KMS-11 (cell line): ENCODE results near the gene TXNDC8.

Experiments
- H2AFZ ChIP-seq: fragments of 200-600 bp; sonication (generic); 2 replicates; pipeline ENCODE4 v1.6.1; 2016; ENCODE audit warnings: antibody characterized with exemption, mixed run types, low read depth
- H3K27ac ChIP-seq: fragments of 200-600 bp; sonication (generic); 2 replicates; pipeline ENCODE4 v1.6.1; 2016; ENCODE audit warnings: mild to moderate bottlenecking, mixed run types
- H3K27me3 ChIP-seq: fragments of 200-600 bp; sonication (generic); 2 replicates; pipeline ENCODE4 v1.6.1; 2017; ENCODE audit warnings: mild to moderate bottlenecking, low read depth, mixed run types, moderate library complexity; ENCODE audit not compliant: insufficient read depth
- H3K36me3 ChIP-seq: fragments of 200-600 bp; sonication (generic); 2 replicates; pipeline ENCODE4 v1.6.1; 2017; ENCODE audit warnings: mild to moderate bottlenecking, mixed run types; ENCODE audit not compliant: insufficient read depth
- H3K4me1 ChIP-seq: fragments of 200-600 bp; sonication (generic); 2 replicates; pipeline ENCODE4 v1.6.1; 2016; ENCODE audit warnings: mild to moderate bottlenecking, low read depth, mixed run types; ENCODE audit not compliant: poor library complexity, severe bottlenecking
- H3K4me2 ChIP-seq: fragments of 200-600 bp; sonication (generic); 2 replicates; pipeline ENCODE4 v1.7.0; 2016; ENCODE audit warnings: mild to moderate bottlenecking, mixed run types
- H3K4me3 ChIP-seq: fragments of 200-600 bp; sonication (generic); IDR thresholded peaks from 2 replicates; pipeline ENCODE4 v1.6.1; 2017; ENCODE audit warnings: low read depth, low read length, mixed read lengths; ENCODE audit not compliant: insufficient read depth
- H3K79me2 ChIP-seq: fragments of 200-600 bp; sonication (generic); 2 replicates; pipeline ENCODE4 v1.6.1; 2016; ENCODE audit warnings: low read depth, mixed run types; ENCODE audit not compliant: insufficient read depth
- H3K9ac ChIP-seq: fragments of 200-600 bp; sonication (generic); 2 replicates; pipeline ENCODE4 v1.6.1; 2016; ENCODE audit warnings: mild to moderate bottlenecking, mixed run types
- H4K20me1 ChIP-seq: fragments of 200-600 bp; sonication (generic); 2 replicates; pipeline ENCODE4 v1.6.1; 2016; ENCODE audit warnings: mild to moderate bottlenecking, mixed run types; ENCODE audit not compliant: insufficient read depth
- CTCF ChIP-seq: fragments of 200-600 bp; sonication (generic); conservative IDR thresholded peaks from 2 replicates; pipeline ENCODE4 v1.6.1; 2017; ENCODE audit warnings: low read depth, mild to moderate bottlenecking, antibody characterized with exemption, low read length, moderate library complexity, mixed read lengths

TXNDC8 gene

GRCh38 chr9:110259566-110259965, 78.1 kb downstream of the TXNDC8 start:
- peaks cover 22% of the 10 kb centered on the region for H3K4me1 ChIP-seq
- no peak for TF ChIP-seq CTCF
- no peak overlapping the region for H3K9ac ChIP-seq
- no peaks in the 10 kb centered on the region for H3K36me3 ChIP-seq
- H3K4me2 ChIP-seq = no peak overlapping the region; the same call in 1 of the 2 replicates
- peaks cover 8% of the 10 kb centered on the region for H4K20me1 ChIP-seq
- peaks cover 17% of the 10 kb centered on the region for H3K79me2 ChIP-seq
- H3K27ac ChIP-seq = no peak overlapping the region
- no peak overlapping the region for H2AFZ ChIP-seq
- H3K4me3 ChIP-seq = no peak overlapping the region
- no peaks in the 10 kb centered on the region for H3K27me3 ChIP-seq

- Histone ChIP-seq H3K9ac (no peak overlapping the region), H2AFZ (no peak overlapping the region), H3K36me3 (no peaks in the 10 kb centered on the region), H4K20me1 (peaks cover 16% of the 10 kb centered on the region), H3K4me3 (no peak overlapping the region), H3K27me3 (no peaks in the 10 kb centered on the region), H3K27ac (peak overlapping the region; percentile 96; the same call in 1 of the 2 replicates), H3K4me2 (peak overlapping the region; percentile 79), H3K4me1 (peaks cover 31% of the 10 kb centered on the region), H3K79me2 (peaks cover 26% of the 10 kb centered on the region)
- TF ChIP-seq CTCF = no peak
Measured at GRCh38 chr9:110258690-110259091, 79.0 kb downstream of the TXNDC8 start.

GRCh38 chr9:110257956-110258355, 79.7 kb downstream of the TXNDC8 start:
- H3K27ac ChIP-seq = peak overlapping the region; percentile 96
- H3K36me3 ChIP-seq = no peaks in the 10 kb centered on the region
- H3K4me1 ChIP-seq = peaks cover 39% of the 10 kb centered on the region
- peak overlapping the region; percentile 93 for H3K9ac ChIP-seq
- no peaks in the 10 kb centered on the region for H3K27me3 ChIP-seq
- H3K4me3 ChIP-seq = no peak overlapping the region
- no peak for TF ChIP-seq CTCF
- peak overlapping the region; percentile 79 for H3K4me2 ChIP-seq
- H3K79me2 ChIP-seq = peaks cover 33% of the 10 kb centered on the region
- H2AFZ ChIP-seq = peak overlapping the region; percentile 64
- H4K20me1 ChIP-seq = peaks cover 23% of the 10 kb centered on the region

GRCh38 chr9:110257097-110257841, 80.4 kb downstream of the TXNDC8 start:
- H2AFZ ChIP-seq = peak overlapping the region; percentile 64

More at GRCh38 chr9:110257097-110257841, 80.4 kb downstream of the TXNDC8 start:
- Histone ChIP-seq H3K79me2 (peaks cover 40% of the 10 kb centered on the region), H3K4me3 (no peak overlapping the region), H3K27me3 (no peaks in the 10 kb centered on the region), H4K20me1 (peaks cover 30% of the 10 kb centered on the region), H3K4me2 (peak overlapping the region; percentile 79), H3K9ac (peak overlapping the region; percentile 93), H3K4me1 (peaks cover 45% of the 10 kb centered on the region), H3K36me3 (no peaks in the 10 kb centered on the region), H3K27ac (peak overlapping the region; percentile 96)
- no peak for TF ChIP-seq CTCF
